ENCODE measurements around the gene NDUFAB1. TPM values are rescaled to one million over a fixed set of nuclear protein-coding genes. Genes with fewer than 3 reads are reported as not detected.
A peak's percentile ranks its signal among the peaks of the same experiment; 100 is the strongest.

NDUFAB1 gene
- total RNA-seq, 1 experiment from 2014 or later = 136 TPM

DNA sequence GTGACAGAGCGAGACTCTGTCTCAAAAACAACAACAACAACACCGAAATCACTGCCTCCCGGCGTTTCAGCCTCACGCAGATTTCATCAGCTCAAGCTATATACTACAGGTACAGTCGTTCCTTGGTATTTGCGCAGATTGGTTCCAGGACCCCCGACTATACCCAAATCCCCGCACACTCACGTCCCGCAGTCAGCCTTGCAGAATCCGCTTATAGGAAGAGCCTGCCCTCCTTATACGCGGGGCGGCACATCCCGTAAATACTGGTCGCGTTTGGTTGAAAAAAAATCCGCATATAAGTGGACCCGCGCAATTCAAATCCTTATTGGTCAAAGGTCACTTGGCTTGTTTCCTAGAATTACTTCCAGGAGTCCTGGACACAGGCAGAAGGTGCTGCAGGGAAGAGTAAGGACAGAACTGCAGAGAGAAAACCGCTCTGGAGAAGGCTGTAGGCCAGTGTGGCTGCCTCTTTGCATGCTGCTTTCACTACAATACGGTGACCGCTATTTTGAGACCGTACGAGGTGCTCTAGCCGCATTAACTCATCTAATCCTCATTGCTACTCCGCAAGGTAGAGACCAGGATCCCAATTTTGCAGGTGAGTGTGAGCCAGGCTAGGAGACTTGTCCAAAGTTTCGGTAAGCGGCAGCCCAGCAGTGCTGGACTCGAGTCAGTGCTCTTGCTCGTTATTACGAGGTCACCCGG is 718 bp downstream of the NDUFAB1 start:
- H3K27me3 ChIP-seq (ENCODE audit: insufficient read depth, low read depth) = no peaks in the 10 kb centered on the region
- CTCF ChIA-PET = no interaction called here
- BruUV-seq (replicated peaks) = TSS peak; percentile 26

DNA sequence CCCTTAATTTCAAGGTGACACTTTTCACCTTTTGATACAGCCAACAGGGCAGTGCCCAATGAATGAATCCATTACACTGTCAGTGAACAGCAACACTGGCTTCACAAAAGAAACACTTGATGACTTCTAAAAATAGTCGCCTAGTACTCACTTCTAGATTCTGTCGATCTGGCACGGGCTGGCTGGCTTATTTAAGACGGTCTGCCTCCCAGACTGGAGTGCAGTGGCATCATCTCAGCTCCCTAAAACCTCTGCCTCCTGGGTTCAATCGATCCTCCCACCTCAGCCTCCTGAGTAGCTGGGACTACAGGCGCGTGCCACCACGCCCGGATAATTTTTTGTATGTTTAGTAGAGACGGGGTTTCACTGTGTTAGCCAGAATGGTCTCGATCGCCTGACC is 1.9 kb downstream of the NDUFAB1 start:
- H3K9me3 ChIP-seq (ENCODE audit: insufficient read depth, low read depth) = no peaks in the 10 kb centered on the region
- H3K27ac ChIP-seq = no peak overlapping the region
- no peak for TF ChIP-seq EZH2 (IDR thresholded peaks at IDR 0.05; ENCODE audit: low read depth)
- TF ChIP-seq, protein P1, sequence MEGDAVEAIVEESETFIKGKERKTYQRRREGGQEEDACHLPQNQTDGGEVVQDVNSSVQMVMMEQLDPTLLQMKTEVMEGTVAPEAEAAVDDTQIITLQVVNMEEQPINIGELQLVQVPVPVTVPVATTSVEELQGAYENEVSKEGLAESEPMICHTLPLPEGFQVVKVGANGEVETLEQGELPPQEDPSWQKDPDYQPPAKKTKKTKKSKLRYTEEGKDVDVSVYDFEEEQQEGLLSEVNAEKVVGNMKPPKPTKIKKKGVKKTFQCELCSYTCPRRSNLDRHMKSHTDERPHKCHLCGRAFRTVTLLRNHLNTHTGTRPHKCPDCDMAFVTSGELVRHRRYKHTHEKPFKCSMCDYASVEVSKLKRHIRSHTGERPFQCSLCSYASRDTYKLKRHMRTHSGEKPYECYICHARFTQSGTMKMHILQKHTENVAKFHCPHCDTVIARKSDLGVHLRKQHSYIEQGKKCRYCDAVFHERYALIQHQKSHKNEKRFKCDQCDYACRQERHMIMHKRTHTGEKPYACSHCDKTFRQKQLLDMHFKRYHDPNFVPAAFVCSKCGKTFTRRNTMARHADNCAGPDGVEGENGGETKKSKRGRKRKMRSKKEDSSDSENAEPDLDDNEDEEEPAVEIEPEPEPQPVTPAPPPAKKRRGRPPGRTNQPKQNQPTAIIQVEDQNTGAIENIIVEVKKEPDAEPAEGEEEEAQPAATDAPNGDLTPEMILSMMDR (conservative IDR thresholded peaks at IDR 0.05) = no peak
- peaks cover 57% of the 10 kb centered on the region for H3K79me2 ChIP-seq (ENCODE audit: low read depth)
- H2AFZ ChIP-seq = no peak overlapping the region
- H3F3A ChIP-seq (ENCODE audit: insufficient read depth, low read depth) = no peaks in the 10 kb centered on the region
- ChIA-PET POLR2A (ENCODE audit: unreplicated experiment) (no interaction called here), CTCF (interaction anchor here (0.6 kb wide), 1 partner anchor 48 kb away, joined by 6 read pairs; no protein-coding TSS in a partner anchor)
- H3K9me2 ChIP-seq (ENCODE audit: insufficient read depth) = no peaks in the 10 kb centered on the region
- no peak overlapping the region; the same call in 1 of the 2 replicates for H3K4me3 ChIP-seq
- BruUV-seq (replicated peaks) = no TSS peak
- H3K27me3 ChIP-seq (ENCODE audit: insufficient read depth, low read depth) = no peaks in the 10 kb centered on the region
- H3K4me2 ChIP-seq = peak overlapping the region; percentile 93
- peaks cover 48% of the 10 kb centered on the region for H4K20me1 ChIP-seq (ENCODE audit: insufficient read depth)
- H3K4me1 ChIP-seq (replicated peaks; ENCODE audit: insufficient read depth) = peaks cover 3% of the 10 kb centered on the region; the same call in 1 of the 2 replicates
- intact Hi-C loops (cut with micrococcal nuclease; ENCODE audit: unreplicated experiment) = no loop called here
- H3K36me3 ChIP-seq (ENCODE audit: low read depth) = peaks cover 13% of the 10 kb centered on the region
- no peak for DNase-seq

More for the DNA sequence above, 718 bp downstream of the NDUFAB1 start:
- Histone ChIP-seq H3K27ac (peak overlapping the region; percentile 22), H3K36me3 (ENCODE audit: low read depth) (peaks cover 13% of the 10 kb centered on the region), H3K79me2 (ENCODE audit: low read depth) (peaks cover 52% of the 10 kb centered on the region), H3K9me3 (ENCODE audit: insufficient read depth, low read depth) (no peaks in the 10 kb centered on the region), H2AFZ (peak overlapping the region; percentile 93), H3F3A (ENCODE audit: insufficient read depth, low read depth) (no peaks in the 10 kb centered on the region), H3K4me1 (replicated peaks; ENCODE audit: insufficient read depth) (peaks cover 3% of the 10 kb centered on the region; the same call in 1 of the 2 replicates), H3K4me2 (peak overlapping the region; percentile 93), H4K20me1 (ENCODE audit: insufficient read depth) (peaks cover 39% of the 10 kb centered on the region), H3K9me2 (ENCODE audit: insufficient read depth) (no peaks in the 10 kb centered on the region), H3K4me3 (peak overlapping the region; percentile 96)
- POLR2A ChIA-PET (ENCODE audit: unreplicated experiment) = interaction anchor here (0.6 kb wide), 1 partner anchor 20 kb away, joined by 5 read pairs; no protein-coding TSS in a partner anchor
- DNase-seq = no peak
- intact Hi-C loops (cut with micrococcal nuclease; ENCODE audit: unreplicated experiment) = loop anchor here (5.0 kb wide), 1 partner anchor 47 kb away; the partner anchor contains the start of genes DCTN5 and PALB2
- no peak for TF ChIP-seq EZH2 (IDR thresholded peaks at IDR 0.05; ENCODE audit: low read depth)
- TF ChIP-seq, protein P1 (conservative IDR thresholded peaks at IDR 0.05) = no peak

DNA sequence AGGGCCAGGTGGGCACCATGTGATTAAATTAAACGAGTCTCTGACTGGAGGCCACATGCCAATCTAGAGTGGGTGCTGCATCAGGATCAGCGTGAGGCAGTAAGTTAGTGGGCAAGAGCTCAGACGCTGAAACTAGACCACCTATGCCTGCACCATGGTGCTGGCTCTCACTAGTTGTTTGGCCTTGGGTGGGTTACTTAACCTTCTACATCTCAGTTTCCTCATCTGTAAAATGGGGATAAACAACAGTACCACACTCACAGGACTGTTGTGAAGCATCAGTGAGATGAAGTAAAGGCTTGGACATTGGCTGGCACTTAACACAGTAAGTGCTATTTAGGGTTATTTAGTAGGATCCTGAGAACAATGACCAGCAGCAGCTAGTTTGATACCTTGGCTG is 5.9 kb downstream of the NDUFAB1 start:
- CTCF ChIA-PET = no interaction called here
- no peak for DNase-seq

More for the DNA sequence above, 5.9 kb downstream of the NDUFAB1 start:
- Histone ChIP-seq H3K27me3 (ENCODE audit: insufficient read depth, low read depth) (no peaks in the 10 kb centered on the region), H3F3A (ENCODE audit: insufficient read depth, low read depth) (no peaks in the 10 kb centered on the region), H3K27ac (no peak overlapping the region), H2AFZ (no peak overlapping the region), H3K9me2 (ENCODE audit: insufficient read depth) (no peaks in the 10 kb centered on the region), H3K79me2 (ENCODE audit: low read depth) (peaks cover 47% of the 10 kb centered on the region), H3K36me3 (ENCODE audit: low read depth) (peaks cover 34% of the 10 kb centered on the region), H3K4me2 (no peak overlapping the region), H3K9me3 (ENCODE audit: insufficient read depth, low read depth) (no peaks in the 10 kb centered on the region), H4K20me1 (ENCODE audit: insufficient read depth) (peaks cover 75% of the 10 kb centered on the region), H3K4me3 (no peak overlapping the region), H3K4me1 (replicated peaks; ENCODE audit: insufficient read depth) (peaks cover 3% of the 10 kb centered on the region; the same call in 1 of the 2 replicates)
- no TSS peak for BruUV-seq (replicated peaks)
- TF ChIP-seq, protein P1 (conservative IDR thresholded peaks at IDR 0.05) = no peak
- TF ChIP-seq EZH2 (IDR thresholded peaks at IDR 0.05; ENCODE audit: low read depth) = no peak
- intact Hi-C loops (cut with micrococcal nuclease; ENCODE audit: unreplicated experiment) = no loop called here
- POLR2A ChIA-PET (ENCODE audit: unreplicated experiment) = no interaction called here

All from PC-9 (cell line).